Esophagus muscularis mucosa (tissue), 3 donors: Measurements from ENCODE around the gene PPP3CA.

Experiments used
- POLR2A ChIP-seq: fragments of 450-650 bp; IDR thresholded peaks from one replicate; pipeline ENCODE4 v1.6.1; 2017; ENCODE audit warnings: antibody characterized with exemption, moderate library complexity, mild to moderate bottlenecking, low read depth
- TF ChIP-seq, protein P1 (sequence below), 3 experiments: fragments of 200-600 bp in 2 of 3; fragments of 450-650 bp in 1 of 3; sonication (generic) in 2 of 3; IDR thresholded peaks; one replicate each; pipeline ENCODE4 v1.5.1; 2017 to 2019; ENCODE audit warnings: antibody characterized with exemption in 3 of 3, mild to moderate bottlenecking in 2 of 3, moderate library complexity in 1 of 3

DNA sequence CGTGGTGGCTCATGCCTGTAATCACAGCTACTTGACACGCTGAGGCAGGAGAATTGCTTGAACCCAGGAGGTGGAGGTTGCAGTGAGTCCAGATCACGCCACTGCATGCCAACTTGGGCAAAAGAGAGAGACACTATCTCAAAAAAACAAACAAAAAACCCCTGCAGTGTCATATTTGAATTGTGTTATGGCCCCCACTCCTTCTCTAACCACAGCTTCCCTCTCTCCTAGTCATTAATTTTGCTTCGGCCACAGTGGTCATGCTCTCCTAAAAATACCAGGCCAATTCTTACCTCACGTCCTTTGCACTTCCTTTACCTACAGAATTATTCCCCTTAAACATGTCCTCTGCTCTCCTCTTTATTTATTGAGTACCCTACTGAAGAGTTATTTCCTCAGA, 206.1 kb downstream of the PPP3CA start:
- TF ChIP-seq, protein P1, sequence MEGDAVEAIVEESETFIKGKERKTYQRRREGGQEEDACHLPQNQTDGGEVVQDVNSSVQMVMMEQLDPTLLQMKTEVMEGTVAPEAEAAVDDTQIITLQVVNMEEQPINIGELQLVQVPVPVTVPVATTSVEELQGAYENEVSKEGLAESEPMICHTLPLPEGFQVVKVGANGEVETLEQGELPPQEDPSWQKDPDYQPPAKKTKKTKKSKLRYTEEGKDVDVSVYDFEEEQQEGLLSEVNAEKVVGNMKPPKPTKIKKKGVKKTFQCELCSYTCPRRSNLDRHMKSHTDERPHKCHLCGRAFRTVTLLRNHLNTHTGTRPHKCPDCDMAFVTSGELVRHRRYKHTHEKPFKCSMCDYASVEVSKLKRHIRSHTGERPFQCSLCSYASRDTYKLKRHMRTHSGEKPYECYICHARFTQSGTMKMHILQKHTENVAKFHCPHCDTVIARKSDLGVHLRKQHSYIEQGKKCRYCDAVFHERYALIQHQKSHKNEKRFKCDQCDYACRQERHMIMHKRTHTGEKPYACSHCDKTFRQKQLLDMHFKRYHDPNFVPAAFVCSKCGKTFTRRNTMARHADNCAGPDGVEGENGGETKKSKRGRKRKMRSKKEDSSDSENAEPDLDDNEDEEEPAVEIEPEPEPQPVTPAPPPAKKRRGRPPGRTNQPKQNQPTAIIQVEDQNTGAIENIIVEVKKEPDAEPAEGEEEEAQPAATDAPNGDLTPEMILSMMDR (IDR thresholded peaks at IDR 0.05) = no peak
- TF ChIP-seq POLR2A = no peak
